Measurements from ENCODE around the gene DHRS3.
"Not testable (repeated sequence)": the region's sequence is repeated elsewhere in the genome, so short reads cannot be mapped to it uniquely, and the experiment has no call there.

Gene DHRS3

DNA sequence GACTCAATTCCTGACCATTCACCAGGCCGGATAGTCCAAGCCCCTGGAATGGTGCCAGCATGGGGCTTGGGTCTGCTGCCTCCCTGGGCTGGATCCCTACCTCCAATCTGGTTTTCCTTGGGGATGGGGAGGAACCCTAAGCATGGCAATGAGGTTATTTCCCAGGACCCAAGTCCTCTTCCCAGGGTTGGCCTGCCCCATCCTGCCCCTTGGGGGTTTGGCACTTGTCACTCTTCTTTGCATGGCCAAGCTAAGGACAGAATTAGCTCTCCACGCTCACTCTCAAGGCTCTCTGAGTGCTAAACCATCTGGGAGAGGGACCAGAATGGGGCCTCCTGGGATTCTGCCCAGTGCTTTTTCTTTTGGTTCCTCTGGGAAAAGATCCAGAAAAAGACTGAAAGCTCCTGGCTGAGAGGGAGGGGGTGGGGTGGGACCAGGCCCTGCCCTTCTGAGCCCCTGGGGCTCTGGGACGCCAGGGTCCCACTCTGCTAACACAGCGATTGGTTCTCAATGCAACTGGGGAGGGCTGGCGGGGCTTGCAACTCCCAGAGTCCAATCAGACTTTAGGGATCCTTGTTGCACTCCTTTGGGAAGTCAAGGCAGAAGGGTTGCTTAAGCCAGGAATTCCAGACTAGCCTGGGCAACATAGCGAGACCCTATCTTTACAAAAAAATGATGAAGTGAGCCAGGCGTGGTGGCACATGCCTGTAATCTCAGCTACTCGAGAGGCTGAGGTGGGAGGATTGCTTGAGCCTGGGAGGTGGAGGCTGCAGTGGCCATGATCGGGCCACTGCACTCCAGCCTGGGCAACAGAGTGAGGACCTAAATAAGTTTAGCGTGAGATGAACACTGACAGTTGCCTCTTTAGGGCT, 52.7 kb downstream of the DHRS3 start:
- H3K9ac ChIP-seq (ENCODE audit: low read depth, low read length): no peak overlapping the region
- H3K36me3 ChIP-seq (ENCODE audit: control insufficient read depth, insufficient read depth, low read length): peaks cover 5% of the 10 kb centered on the region
- no peaks in the 10 kb centered on the region for H3K27me3 ChIP-seq (ENCODE audit: control insufficient read depth, insufficient read depth, low read length)
- no peak overlapping the region for H3K4me3 ChIP-seq (ENCODE audit: low read depth, low read length)
- peaks cover 4% of the 10 kb centered on the region for H3K9me3 ChIP-seq (ENCODE audit: control insufficient read depth, insufficient read depth, low read length)
- no peaks in the 10 kb centered on the region for H3K4me1 ChIP-seq (ENCODE audit: control insufficient read depth, insufficient read depth, low read length)

DNA sequence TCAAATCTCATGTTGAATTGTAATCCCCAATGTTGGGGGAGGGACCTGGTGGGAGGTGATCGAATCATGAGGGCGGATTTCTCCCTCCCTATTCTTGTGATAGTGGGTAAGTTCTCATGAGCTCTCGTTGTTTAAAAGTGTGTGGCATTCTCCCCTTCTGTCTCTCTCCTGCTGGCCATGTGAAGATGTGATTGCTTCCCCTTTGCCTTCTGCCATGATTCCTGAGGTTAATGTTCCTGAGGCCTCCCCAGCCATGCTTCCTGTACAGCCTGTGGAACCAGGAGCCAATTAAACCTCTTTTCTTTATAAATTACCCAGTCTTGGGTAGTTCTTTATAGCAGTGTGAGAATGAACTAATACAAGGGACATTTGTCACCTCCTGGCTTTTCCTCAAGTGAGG, 53.8 kb downstream of the DHRS3 start:
- not testable (repeated sequence) for H3K36me3 ChIP-seq (ENCODE audit: control insufficient read depth, insufficient read depth, low read length); H3K9ac ChIP-seq (ENCODE audit: low read depth, low read length); H3K9me3 ChIP-seq (ENCODE audit: control insufficient read depth, insufficient read depth, low read length); H3K27me3 ChIP-seq (ENCODE audit: control insufficient read depth, insufficient read depth, low read length); H3K4me3 ChIP-seq (ENCODE audit: low read depth, low read length); H3K4me1 ChIP-seq (ENCODE audit: control insufficient read depth, insufficient read depth, low read length)

DNA sequence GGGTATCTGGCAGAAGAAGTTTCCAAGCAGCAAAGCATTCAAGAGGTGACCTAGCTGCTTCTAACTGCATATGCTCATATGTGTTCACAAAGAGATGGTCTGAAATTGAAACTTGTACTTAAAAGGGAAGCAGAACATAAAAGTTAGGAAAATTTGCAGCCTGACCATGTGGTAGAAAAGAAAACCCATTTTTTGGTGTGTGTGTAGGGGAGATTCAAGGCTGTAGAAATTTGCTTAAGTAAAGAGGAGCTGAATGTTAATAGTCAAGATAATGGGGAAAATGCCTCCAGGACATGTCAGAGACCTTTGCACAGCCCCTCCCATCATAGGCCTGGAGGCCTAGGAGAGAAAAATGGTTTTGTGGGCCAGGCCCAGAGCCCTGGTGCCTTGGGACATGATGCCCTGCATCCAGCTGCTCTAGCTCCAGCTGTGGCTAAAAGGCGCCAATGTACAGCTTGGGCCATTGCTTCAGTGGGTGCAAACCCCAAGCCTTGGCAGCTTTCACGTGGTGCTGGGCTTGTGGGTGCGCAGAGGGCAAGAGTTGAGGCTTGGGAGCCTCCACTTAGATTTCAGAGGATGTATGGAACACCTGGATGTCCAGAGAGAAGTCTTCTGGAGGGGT, 54.9 kb downstream of the DHRS3 start:
- H3K36me3 ChIP-seq (ENCODE audit: control insufficient read depth, insufficient read depth, low read length): peaks cover 3% of the 10 kb centered on the region
- H3K9me3 ChIP-seq (ENCODE audit: control insufficient read depth, insufficient read depth, low read length): peaks cover 4% of the 10 kb centered on the region
- H3K9ac ChIP-seq (ENCODE audit: low read depth, low read length): no peak overlapping the region
- H3K27me3 ChIP-seq (ENCODE audit: control insufficient read depth, insufficient read depth, low read length): no peaks in the 10 kb centered on the region
- no peaks in the 10 kb centered on the region for H3K4me1 ChIP-seq (ENCODE audit: control insufficient read depth, insufficient read depth, low read length)
- no peak overlapping the region for H3K4me3 ChIP-seq (ENCODE audit: low read depth, low read length)

DNA sequence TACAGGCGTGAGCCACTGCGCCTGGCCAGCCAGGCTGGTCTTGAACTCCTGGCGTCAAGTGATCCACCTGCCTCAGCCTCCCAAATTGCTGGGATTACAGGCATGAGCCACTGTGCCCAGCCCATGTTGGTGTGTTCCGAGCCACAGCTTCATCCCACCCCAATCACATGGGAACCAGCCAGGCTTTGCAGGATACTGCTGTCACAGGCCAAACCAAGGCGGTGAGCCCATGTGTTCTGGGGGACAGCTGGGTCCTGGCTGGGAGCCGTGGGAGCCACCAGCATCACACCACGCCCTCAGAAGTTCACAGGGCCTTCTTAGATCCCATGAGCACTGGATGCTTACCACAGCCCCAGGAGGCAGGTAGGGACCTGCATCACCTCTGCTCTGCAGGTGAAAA, 56.9 kb downstream of the DHRS3 start:
- H3K4me1 ChIP-seq (ENCODE audit: control insufficient read depth, insufficient read depth, low read length): no peaks in the 10 kb centered on the region
- H3K9me3 ChIP-seq (ENCODE audit: control insufficient read depth, insufficient read depth, low read length): peaks cover 4% of the 10 kb centered on the region
- no peaks in the 10 kb centered on the region for H3K27me3 ChIP-seq (ENCODE audit: control insufficient read depth, insufficient read depth, low read length)
- no peak overlapping the region for H3K4me3 ChIP-seq (ENCODE audit: low read depth, low read length)
- H3K9ac ChIP-seq (ENCODE audit: low read depth, low read length): no peak overlapping the region
- no peaks in the 10 kb centered on the region for H3K36me3 ChIP-seq (ENCODE audit: control insufficient read depth, insufficient read depth, low read length)

DNA sequence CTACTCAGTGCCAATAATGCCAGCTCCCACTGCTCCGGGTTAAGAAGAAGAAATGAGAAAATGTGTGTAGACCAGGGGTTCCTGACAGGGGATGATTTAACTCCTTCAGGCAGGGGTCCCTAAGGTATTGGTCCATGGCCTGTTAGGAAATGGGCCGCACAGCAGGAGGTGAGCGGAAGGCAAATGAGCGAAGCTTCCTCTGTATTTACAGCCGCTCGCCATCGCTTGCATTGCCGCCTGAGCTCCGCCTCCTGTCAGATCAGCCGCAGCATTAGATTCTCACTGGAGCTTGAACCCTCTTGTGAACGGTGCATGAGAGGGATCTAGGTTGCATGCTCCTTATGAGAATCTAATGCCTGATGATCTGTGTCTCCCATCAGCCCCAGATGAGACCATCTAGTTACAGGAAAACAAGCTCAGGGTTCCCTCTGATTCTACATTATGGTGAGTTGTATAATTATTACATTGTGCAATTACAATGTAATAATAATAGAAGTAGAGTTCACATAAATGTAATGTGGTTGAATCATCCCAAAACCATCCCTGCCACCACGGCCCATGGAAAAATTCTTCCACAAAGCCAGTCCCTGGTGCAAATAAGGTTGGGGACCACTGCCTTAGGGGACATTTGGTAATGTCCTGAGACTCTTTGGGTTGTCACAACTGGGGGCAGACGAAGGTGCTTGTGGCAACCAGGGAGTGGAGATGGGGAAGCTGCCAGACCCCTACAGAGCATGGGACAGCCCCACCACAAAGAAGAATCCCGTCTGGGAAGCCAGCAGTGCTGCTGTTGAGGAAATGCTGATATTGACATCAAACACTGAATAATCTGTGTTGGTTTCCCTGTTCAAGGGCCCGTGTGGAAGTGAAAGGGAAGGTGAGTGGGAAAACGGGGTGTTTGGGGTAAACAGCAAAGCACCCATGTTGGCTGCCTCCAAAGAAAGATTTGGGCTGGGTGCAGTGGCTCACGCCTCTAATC, 60.8 kb downstream of the DHRS3 start:
- no peaks in the 10 kb centered on the region for H3K27me3 ChIP-seq (ENCODE audit: control insufficient read depth, insufficient read depth, low read length)
- H3K4me1 ChIP-seq (ENCODE audit: control insufficient read depth, insufficient read depth, low read length): no peaks in the 10 kb centered on the region
- H3K4me3 ChIP-seq (ENCODE audit: low read depth, low read length): no peak overlapping the region
- H3K36me3 ChIP-seq (ENCODE audit: control insufficient read depth, insufficient read depth, low read length): no peaks in the 10 kb centered on the region
- H3K9ac ChIP-seq (ENCODE audit: low read depth, low read length): no peak overlapping the region
- H3K9me3 ChIP-seq (ENCODE audit: control insufficient read depth, insufficient read depth, low read length): no peaks in the 10 kb centered on the region

DNA sequence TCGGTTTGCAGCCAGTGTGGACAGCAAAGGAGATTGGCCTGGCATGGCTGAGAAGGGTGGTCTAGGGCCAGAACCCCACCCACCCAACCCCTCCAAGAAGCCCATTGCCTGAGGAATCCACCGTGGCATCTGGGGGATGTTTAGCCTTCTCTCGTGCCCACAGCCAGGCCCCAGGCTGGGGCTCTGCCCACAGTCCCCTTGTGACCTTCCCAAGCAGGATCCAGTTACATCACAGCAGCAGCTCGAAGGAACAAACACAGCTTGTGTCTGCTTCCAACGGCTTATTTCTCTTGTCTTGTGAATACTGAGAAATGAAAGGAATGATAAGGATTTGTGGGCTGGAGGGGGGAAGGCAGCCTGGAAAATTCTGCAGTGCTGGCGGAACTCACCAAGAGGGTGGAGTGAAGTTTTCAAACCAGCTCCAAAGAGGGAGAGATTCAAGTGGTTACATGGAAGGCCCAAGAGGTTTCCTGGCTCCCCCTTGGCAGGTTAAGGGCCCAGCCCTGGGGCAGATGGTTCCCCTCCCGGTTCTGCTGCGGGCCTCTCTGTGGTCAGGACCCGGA, 61.6 kb downstream of the DHRS3 start:
- no peaks in the 10 kb centered on the region for H3K4me1 ChIP-seq (ENCODE audit: control insufficient read depth, insufficient read depth, low read length)
- H3K27me3 ChIP-seq (ENCODE audit: control insufficient read depth, insufficient read depth, low read length): no peaks in the 10 kb centered on the region
- H3K9me3 ChIP-seq (ENCODE audit: control insufficient read depth, insufficient read depth, low read length): no peaks in the 10 kb centered on the region
- H3K9ac ChIP-seq (ENCODE audit: low read depth, low read length): no peak overlapping the region
- no peaks in the 10 kb centered on the region for H3K36me3 ChIP-seq (ENCODE audit: control insufficient read depth, insufficient read depth, low read length)
- H3K4me3 ChIP-seq (ENCODE audit: low read depth, low read length): no peak overlapping the region

DNA sequence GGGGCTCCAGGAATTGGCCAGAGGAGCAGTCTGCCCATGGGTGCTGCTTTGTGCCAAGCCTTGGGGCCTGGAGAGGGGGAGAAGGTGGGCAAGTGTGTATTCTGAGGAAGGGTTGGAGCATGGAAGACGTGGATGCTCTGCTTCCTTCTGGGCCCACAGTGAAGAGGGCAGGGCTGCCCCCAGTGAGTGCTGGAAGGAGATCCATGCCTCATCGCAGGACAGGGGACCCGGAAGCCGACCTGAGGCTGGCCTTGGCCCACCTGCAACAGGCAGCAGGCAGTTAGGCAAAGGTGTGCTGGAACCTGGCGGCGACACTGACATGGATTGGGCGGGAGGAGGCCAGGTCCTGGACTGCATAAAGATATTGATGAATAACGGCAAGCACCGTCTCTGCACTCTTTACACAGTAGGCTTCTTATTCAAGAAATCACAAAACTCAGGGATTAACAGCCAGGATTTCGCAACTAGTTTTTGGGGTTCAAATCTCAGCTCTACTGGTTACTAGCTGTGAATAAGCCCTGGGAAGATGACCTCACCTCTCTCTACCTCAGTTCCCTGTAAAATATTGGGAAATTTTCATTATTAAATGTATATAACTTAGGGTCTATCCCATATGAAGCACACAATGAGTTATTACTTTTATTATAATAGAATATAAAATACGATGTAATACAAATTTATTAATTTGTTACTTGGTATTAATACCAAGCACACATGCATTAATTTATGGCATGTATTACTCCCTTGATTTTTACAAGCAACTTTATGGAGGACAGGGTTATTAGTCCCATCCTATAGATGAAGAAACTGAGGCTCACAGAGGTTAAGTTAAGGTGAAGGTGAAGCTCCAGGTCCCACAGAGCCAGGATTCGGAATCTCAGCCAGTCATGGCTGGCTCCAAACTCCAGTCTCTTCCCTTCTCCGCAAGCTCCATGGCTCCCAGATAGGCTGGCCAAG, 62.3 kb downstream of the DHRS3 start:
- no peak overlapping the region for H3K4me3 ChIP-seq (ENCODE audit: low read depth, low read length)
- no peaks in the 10 kb centered on the region for H3K9me3 ChIP-seq (ENCODE audit: control insufficient read depth, insufficient read depth, low read length)
- no peaks in the 10 kb centered on the region for H3K36me3 ChIP-seq (ENCODE audit: control insufficient read depth, insufficient read depth, low read length)
- no peaks in the 10 kb centered on the region for H3K4me1 ChIP-seq (ENCODE audit: control insufficient read depth, insufficient read depth, low read length)
- H3K27me3 ChIP-seq (ENCODE audit: control insufficient read depth, insufficient read depth, low read length): no peaks in the 10 kb centered on the region
- H3K9ac ChIP-seq (ENCODE audit: low read depth, low read length): no peak overlapping the region

DNA sequence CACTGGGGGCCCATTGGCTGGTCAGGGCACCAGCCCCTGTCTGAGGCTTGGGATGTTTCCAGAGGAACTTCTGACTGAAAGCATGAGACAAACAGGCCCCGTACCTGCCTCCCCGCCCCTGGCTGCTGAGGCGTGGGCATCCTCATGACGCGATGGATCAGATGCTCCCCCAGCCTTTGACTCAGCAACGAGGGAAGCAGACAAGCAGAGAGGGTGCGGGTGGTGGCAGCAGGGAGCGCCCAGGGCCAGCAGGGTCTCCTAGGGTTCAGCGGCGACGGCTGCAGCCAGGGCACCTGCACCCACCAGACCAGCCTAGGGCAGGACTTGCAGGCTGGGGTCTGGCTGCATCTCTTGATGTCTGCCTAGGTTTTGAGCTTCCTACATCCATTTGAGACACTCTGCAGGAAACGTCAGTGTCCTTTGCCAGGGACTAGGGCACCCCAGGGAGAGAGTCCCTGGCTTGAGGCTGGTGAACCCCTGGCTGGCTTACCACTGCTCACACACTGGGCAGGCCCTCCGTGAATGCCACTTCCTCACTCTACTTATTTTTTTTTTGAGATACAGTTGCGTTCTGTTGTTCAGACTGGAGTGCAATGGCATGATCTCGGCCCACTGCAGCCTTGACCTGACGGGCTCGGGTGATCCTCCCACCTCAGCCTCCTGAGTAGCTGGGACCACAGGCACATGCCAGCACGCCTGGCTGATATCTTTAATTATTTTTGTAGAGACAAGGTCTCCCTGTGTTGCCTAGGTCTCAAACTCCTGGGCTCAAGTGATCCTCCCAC, 63.3 kb downstream of the DHRS3 start:
- no peaks in the 10 kb centered on the region for H3K4me1 ChIP-seq (ENCODE audit: control insufficient read depth, insufficient read depth, low read length)

DNA sequence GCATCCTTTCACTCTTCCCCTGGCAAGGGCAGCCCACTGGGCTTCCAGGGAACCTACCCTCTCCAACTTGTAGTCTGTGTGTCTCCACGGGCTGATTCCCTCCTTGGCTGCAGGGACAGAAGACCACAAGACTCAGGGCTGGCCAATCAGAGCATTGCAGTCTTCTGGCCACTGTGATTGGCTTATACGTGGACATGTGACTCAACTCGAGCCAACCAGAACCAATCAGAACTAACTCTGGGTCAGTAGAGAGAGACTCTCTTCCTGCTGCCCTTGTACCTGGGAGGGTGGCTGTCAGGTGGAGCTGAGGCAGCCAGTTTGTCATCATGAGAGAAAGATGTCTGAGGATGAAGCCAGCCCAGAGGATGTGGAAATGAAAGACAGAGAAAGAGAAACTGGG, 64.0 kb downstream of the DHRS3 start:
- Histone ChIP-seq H3K9me3 (ENCODE audit: control insufficient read depth, insufficient read depth, low read length) (no peaks in the 10 kb centered on the region), H3K27me3 (ENCODE audit: control insufficient read depth, insufficient read depth, low read length) (no peaks in the 10 kb centered on the region), H3K4me3 (ENCODE audit: low read depth, low read length) (no peak overlapping the region), H3K36me3 (ENCODE audit: control insufficient read depth, insufficient read depth, low read length) (no peaks in the 10 kb centered on the region), H3K4me1 (ENCODE audit: control insufficient read depth, insufficient read depth, low read length) (no peaks in the 10 kb centered on the region), H3K9ac (ENCODE audit: low read depth, low read length) (no peak overlapping the region)

More for the DNA sequence above, 63.3 kb downstream of the DHRS3 start:
- Histone ChIP-seq H3K9me3 (ENCODE audit: control insufficient read depth, insufficient read depth, low read length) (no peaks in the 10 kb centered on the region), H3K9ac (ENCODE audit: low read depth, low read length) (no peak overlapping the region), H3K4me3 (ENCODE audit: low read depth, low read length) (no peak overlapping the region), H3K36me3 (ENCODE audit: control insufficient read depth, insufficient read depth, low read length) (no peaks in the 10 kb centered on the region), H3K27me3 (ENCODE audit: control insufficient read depth, insufficient read depth, low read length) (no peaks in the 10 kb centered on the region)
